ENCODE results near the gene HOXB9. TPM values are rescaled to one million over a fixed set of nuclear protein-coding genes. Genes with fewer than 3 reads are reported as not detected.
A peak's percentile ranks its signal among the peaks of the same experiment; 100 is the strongest.

HOXB9 gene
- polyA plus RNA-seq, 3 donors: not detected

DNA sequence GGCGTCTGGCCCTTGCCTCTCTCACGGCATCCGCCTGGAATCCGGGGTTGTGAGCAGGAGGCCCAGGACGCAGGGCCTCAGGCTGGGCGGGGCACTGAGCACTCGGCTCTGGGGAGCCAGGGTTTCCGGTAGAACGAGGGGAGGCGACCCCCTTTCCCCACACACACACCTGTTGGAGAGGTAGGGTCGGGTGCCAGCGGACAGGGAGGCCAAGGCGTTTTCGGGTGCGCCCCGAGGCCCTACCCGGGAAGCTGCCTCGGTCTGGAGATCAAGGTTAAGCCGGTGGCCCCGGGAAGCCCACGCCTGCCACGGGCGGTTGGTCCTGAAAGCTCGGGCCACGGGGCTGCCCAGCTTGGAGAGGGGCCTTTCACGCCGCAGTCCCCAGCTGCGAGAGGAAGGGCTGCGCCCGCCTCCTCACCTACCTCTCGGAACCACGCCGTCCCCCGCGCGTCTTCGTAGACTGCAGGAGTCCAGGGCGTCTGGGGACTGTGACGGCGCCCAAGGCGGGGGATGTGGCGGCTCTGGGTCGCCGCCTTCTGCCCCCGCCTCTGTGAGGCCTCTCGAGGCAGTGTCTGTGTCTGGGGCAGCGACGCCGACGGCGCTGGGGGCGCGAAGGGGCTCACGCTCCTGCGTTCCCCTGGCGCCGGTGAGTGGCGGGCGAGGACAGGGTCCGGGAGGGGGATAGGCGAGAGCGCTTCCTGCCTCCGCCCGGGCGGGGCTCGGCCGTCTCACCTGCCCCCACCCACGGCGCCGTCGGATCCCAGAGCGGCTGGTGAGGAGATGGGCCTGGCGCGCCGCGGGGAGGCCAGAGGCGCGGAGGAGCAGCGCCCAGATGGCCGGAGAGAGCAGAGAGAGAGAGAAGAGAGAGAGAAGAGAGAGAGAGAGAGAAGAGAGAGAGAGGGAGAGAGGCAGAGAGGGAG, 20.3 kb upstream of the HOXB9 start:
- Mint-ChIP-seq H3K27ac (no peak overlapping the region), H3K4me1 (peaks cover 17% of the 10 kb centered on the region), H3K4me3 (peak overlapping the region; percentile 75 to 93), H3K27me3 (ENCODE audit: low read depth in 3 of 3) (peaks cover 79 to 96% (median 92%) of the 10 kb centered on the region in 3 donors), H3K36me3 (peaks cover 0 to 4% of the 10 kb centered on the region in 2 donors), H3K9me3 (peaks cover 0 to 26% (median 3%) of the 10 kb centered on the region in 7 donors)
- DNase-seq: no peak
- Histone ChIP-seq H4K20me1 (ENCODE audit: insufficient read depth, low read length) (no peaks in the 10 kb centered on the region), H3K27ac (ENCODE audit: low read depth in 1 of 2, low read length in 2 of 2) (no peak overlapping the region), H3K4me1 (ENCODE audit: control insufficient read depth in 1 of 2, insufficient read depth in 2 of 2, low read length in 2 of 2) (peaks cover 7 to 18% of the 10 kb centered on the region in 2 donors), H3K79me2 (ENCODE audit: insufficient read depth, low read length) (no peaks in the 10 kb centered on the region), H2AFZ (ENCODE audit: insufficient read depth, low read depth, low read length, poor library complexity, severe bottlenecking) (peak overlapping the region; percentile 70), H3K9ac (ENCODE audit: insufficient read depth, low read length, poor library complexity, severe bottlenecking) (no peak overlapping the region), H3K9me3 (replicated peaks in 1 of 2; ENCODE audit: control insufficient read depth in 1 of 2, insufficient read depth in 1 of 2, low read length in 2 of 2) (peaks cover 0 to 20% of the 10 kb centered on the region in 2 donors), H3K4me3 (replicated peaks in 1 of 3; ENCODE audit: low read depth in 2 of 3, low read length in 3 of 3) (peak overlapping the region in 1 of 3 experiments; percentile 72), H3K36me3 (replicated peaks in 1 of 2; ENCODE audit: control insufficient read depth in 1 of 2, insufficient read depth in 2 of 2, low read length in 2 of 2) (no peaks in the 10 kb centered on the region), H3K27me3 (ENCODE audit: control insufficient read depth in 2 of 2, insufficient read depth in 2 of 2, low read length in 2 of 2) (peaks cover 67 to 84% of the 10 kb centered on the region in 2 donors), H3K4me2 (replicated peaks; ENCODE audit: extremely low read depth, low read length, poor library complexity, severe bottlenecking) (peak overlapping the region; percentile 85)
- TF ChIP-seq, protein P1, sequence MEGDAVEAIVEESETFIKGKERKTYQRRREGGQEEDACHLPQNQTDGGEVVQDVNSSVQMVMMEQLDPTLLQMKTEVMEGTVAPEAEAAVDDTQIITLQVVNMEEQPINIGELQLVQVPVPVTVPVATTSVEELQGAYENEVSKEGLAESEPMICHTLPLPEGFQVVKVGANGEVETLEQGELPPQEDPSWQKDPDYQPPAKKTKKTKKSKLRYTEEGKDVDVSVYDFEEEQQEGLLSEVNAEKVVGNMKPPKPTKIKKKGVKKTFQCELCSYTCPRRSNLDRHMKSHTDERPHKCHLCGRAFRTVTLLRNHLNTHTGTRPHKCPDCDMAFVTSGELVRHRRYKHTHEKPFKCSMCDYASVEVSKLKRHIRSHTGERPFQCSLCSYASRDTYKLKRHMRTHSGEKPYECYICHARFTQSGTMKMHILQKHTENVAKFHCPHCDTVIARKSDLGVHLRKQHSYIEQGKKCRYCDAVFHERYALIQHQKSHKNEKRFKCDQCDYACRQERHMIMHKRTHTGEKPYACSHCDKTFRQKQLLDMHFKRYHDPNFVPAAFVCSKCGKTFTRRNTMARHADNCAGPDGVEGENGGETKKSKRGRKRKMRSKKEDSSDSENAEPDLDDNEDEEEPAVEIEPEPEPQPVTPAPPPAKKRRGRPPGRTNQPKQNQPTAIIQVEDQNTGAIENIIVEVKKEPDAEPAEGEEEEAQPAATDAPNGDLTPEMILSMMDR (IDR thresholded peaks at IDR 0.05): no peak
- 9% methylated on average over 71 of the region's 80 CpGs for WGBS (ENCODE audit: insufficient coverage)
- intact Hi-C loops (cut with micrococcal nuclease): no loop called here

GRCh38 chr17:48645639-48646182, 19.6 kb upstream of the HOXB9 start:
- no peaks in the 10 kb centered on the region for H3K36me3 ChIP-seq (replicated peaks in 1 of 2; ENCODE audit: control insufficient read depth in 1 of 2, insufficient read depth in 2 of 2, low read length in 2 of 2)
- no peak overlapping the region for H3K9ac ChIP-seq (ENCODE audit: insufficient read depth, low read length, poor library complexity, severe bottlenecking)
- Mint-ChIP-seq H3K27me3 (ENCODE audit: low read depth in 3 of 3) (peaks cover 85 to 97% (median 95%) of the 10 kb centered on the region in 3 donors), H3K4me1 (peaks cover 17% of the 10 kb centered on the region), H3K27ac (no peak overlapping the region), H3K9me3 (peaks cover 0 to 26% (median 3%) of the 10 kb centered on the region in 7 donors), H3K36me3 (peaks cover 0 to 4% of the 10 kb centered on the region in 2 donors), H3K4me3 (peak overlapping the region in 1 of 2 donors; percentile 81)
- no peak for DNase-seq
- peaks cover 7 to 18% of the 10 kb centered on the region in 2 donors for H3K4me1 ChIP-seq (ENCODE audit: control insufficient read depth in 1 of 2, insufficient read depth in 2 of 2, low read length in 2 of 2)
- H3K79me2 ChIP-seq (ENCODE audit: insufficient read depth, low read length): no peaks in the 10 kb centered on the region
- H4K20me1 ChIP-seq (ENCODE audit: insufficient read depth, low read length): no peaks in the 10 kb centered on the region
- TF ChIP-seq, protein P1 (IDR thresholded peaks at IDR 0.05): no peak
- no peak overlapping the region for H3K4me3 ChIP-seq (replicated peaks in 1 of 3; ENCODE audit: low read depth in 2 of 3, low read length in 3 of 3)
- intact Hi-C loops (cut with micrococcal nuclease): no loop called here
- H3K9me3 ChIP-seq (replicated peaks in 1 of 2; ENCODE audit: control insufficient read depth in 1 of 2, insufficient read depth in 1 of 2, low read length in 2 of 2): peaks cover 0 to 25% of the 10 kb centered on the region in 2 donors
- H3K27ac ChIP-seq (ENCODE audit: low read depth in 1 of 2, low read length in 2 of 2): no peak overlapping the region
- peaks cover 74 to 91% of the 10 kb centered on the region in 2 donors for H3K27me3 ChIP-seq (ENCODE audit: control insufficient read depth in 2 of 2, insufficient read depth in 2 of 2, low read length in 2 of 2)
- no peak overlapping the region for H3K4me2 ChIP-seq (replicated peaks; ENCODE audit: extremely low read depth, low read length, poor library complexity, severe bottlenecking)
- WGBS (ENCODE audit: insufficient coverage): 77% methylated on average over 10 of the region's 14 CpGs
- H2AFZ ChIP-seq (ENCODE audit: insufficient read depth, low read depth, low read length, poor library complexity, severe bottlenecking): no peak overlapping the region
